Measurements from ENCODE around the gene RHOT2. TPM values are rescaled to one million over a fixed set of nuclear protein-coding genes. Genes with fewer than 3 reads are reported as not detected.

The RHOT2 gene
- total and polyA plus RNA-seq, 2 of the 8 experiments (the other 6 are each of a cell fraction or from before 2014, with no cell fraction given), result 149 to 194 TPM

GRCh38 chr16:711548-712320, 43.8 kb downstream of the RHOT2 start (continued):
- no peak for TF ChIP-seq EP300 (IDR thresholded peaks at IDR 0.05; ENCODE audit: borderline replicate concordance in 1 of 2, low read depth in 2 of 2, low read length in 2 of 2)
- no peak for TF ChIP-seq CHD7 (IDR thresholded peaks at IDR 0.05; ENCODE audit: insufficient replicate concordance, low read length)
- peak; percentile 91 to 98 (median 95) for TF ChIP-seq CTCF (IDR thresholded peaks at IDR 0.05; ENCODE audit: control extremely low read depth in 1 of 3, insufficient read depth in 1 of 3, low read depth in 1 of 3, low read length in 3 of 3)
- no peak for TF ChIP-seq MAFK (IDR thresholded peaks at IDR 0.05; ENCODE audit: low read depth, low read length)
- TF ChIP-seq EGR1 (IDR thresholded peaks at IDR 0.05; ENCODE audit: borderline replicate concordance, low read depth, low read length), result no peak
- no peak for TF ChIP-seq SAP30 (IDR thresholded peaks at IDR 0.05; ENCODE audit: insufficient read depth, insufficient replicate concordance, low read length)

Data from H1 (cell line).